Muscle layer of duodenum (tissue), 2 donors: ENCODE data around the gene DGLUCY.

Experiments used
- H3K27ac ChIP-seq: one replicate; pipeline ENCODE4 v1.7.0; 2013; ENCODE audit warnings: mild to moderate bottlenecking, low read length
- H3K27me3 ChIP-seq: one replicate; pipeline ENCODE4 v1.7.0; 2013; ENCODE audit warnings: low read depth, mild to moderate bottlenecking, control low read depth, low read length
- H3K36me3 ChIP-seq, 2 donors: one replicate each; pipeline ENCODE4 v1.7.0; 2013; ENCODE audit warnings: low read length in 2 of 2, control low read depth in 1 of 2, mild to moderate bottlenecking in 1 of 2; ENCODE audit not compliant: insufficient read depth in 2 of 2, control insufficient read depth in 1 of 2
- H3K4me1 ChIP-seq, 2 donors: one replicate each; pipeline ENCODE4 v1.7.0; 2013; ENCODE audit warnings: low read length in 2 of 2, mild to moderate bottlenecking in 2 of 2, control low read depth in 1 of 2, moderate library complexity in 1 of 2; ENCODE audit not compliant: insufficient read depth in 2 of 2, control insufficient read depth in 1 of 2
- H3K4me3 ChIP-seq, 2 donors: one replicate each; pipeline ENCODE4 v1.7.0; 2013; ENCODE audit warnings: low read length in 2 of 2, low read depth in 1 of 2, mild to moderate bottlenecking in 1 of 2
- H3K9me3 ChIP-seq, 2 donors: one replicate each; pipeline ENCODE4 v1.7.0; 2013; ENCODE audit warnings: low read length in 2 of 2, control low read depth in 1 of 2, mild to moderate bottlenecking in 1 of 2; ENCODE audit not compliant: control insufficient read depth in 1 of 2
- donor health status: healthy.

The DGLUCY gene

DNA sequence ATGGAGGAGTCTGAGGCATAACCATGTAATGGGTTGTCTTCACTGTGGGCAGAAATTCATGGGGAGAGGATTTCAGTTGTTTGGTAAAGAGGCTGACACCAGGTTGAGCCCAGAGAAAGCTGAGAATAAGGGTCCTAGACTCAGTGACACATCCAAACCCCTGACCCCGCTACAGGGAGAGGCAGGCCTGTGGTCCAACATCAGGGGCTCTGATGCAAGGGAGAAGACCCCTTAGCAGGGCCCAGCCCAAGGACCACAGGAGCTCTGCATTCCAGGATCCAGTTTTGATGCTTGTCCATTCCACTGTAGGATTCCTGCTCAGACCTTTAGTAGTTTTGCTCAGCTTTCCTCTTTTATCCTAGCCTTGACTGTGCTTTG, 115.1 kb downstream of the DGLUCY start:
- Histone ChIP-seq H3K9me3 (peaks cover 0 to 6% of the 10 kb centered on the region in 2 donors), H3K4me3 (no peak overlapping the region), H3K27me3 (no peaks in the 10 kb centered on the region), H3K27ac (no peak overlapping the region), H3K4me1 (peaks cover 0 to 4% of the 10 kb centered on the region in 2 donors), H3K36me3 (peaks cover 11 to 35% of the 10 kb centered on the region in 2 donors)

DNA sequence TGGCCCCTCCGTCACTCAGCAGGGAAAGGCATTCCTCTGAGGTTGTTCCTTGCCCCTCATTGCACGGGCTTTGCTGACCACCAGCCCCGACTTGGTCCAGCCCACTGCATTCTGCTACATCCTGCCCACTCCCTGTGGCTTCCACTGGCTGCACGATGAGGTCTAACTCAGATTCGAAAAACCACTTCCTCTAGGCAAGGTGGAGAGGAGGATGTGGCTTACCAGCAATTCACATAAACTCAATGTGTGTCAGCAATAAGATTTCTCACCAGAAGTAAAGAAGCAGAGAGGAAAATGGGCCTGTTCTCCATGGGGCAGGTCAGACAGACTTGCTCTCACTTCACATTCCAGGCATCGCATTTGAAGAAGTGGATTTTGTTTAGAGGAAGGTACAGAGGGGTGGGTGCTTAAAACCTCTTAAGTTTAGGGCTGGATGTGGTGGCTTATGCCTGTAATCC, 115.9 kb downstream of the DGLUCY start:
- Histone ChIP-seq H3K9me3 (peaks cover 0 to 10% of the 10 kb centered on the region in 2 donors), H3K4me3 (no peak overlapping the region), H3K27ac (no peak overlapping the region), H3K4me1 (peaks cover 0 to 4% of the 10 kb centered on the region in 2 donors), H3K27me3 (no peaks in the 10 kb centered on the region), H3K36me3 (peaks cover 10 to 31% of the 10 kb centered on the region in 2 donors)

DNA sequence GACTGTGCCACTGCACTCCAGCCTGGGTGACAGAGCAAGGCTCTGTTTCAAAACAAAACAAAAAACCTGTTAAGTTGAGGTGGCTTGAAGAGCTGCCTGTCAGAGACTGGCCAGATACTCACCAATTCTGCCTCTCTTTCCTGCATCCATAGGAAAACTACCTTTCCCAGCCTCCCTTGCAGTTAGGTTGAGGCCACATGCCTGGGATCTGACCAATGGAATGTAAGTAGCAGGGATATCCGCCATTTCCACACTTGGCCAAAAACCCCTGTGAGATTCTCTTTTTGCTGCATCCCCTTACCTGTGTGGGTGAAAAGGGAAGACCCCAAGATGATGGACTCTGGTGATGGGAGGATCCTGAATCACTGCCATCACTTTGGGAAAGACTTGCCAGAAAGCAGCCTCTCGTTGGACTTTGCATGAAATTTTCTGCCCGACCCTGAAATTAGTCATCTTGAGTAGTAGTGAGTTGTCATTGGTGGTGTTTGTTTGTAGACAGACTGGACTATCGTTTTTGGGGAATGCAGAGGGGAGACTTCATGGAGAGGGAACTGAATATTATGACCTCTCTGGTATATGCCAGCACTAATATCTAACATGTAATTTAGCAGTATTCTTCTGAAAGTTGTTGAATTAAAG, 116.6 kb downstream of the DGLUCY start:
- Histone ChIP-seq H3K27ac (no peak overlapping the region), H3K27me3 (no peaks in the 10 kb centered on the region), H3K4me1 (peaks cover 0 to 4% of the 10 kb centered on the region in 2 donors), H3K4me3 (no peak overlapping the region), H3K36me3 (peaks cover 4 to 24% of the 10 kb centered on the region in 2 donors), H3K9me3 (peaks cover 0 to 10% of the 10 kb centered on the region in 2 donors)

DNA sequence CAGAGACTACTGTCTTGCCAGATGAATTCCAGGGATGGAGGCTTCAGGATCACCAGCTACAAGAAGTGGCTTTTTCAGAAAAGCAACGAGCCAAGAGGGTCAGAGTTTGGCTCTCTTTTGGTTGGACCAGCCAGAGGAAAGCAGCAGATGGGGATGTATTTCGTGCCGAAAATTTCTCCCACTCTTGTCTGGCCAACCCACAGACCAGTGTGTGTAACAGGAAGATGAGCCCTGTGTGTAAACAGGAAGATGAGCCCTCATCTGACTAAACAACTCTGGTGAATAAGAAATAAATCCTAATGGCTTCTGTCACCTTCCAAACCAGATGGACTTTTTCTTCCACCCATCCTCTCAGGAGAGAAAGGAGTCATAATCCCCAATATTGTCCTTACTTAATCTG, 117.6 kb downstream of the DGLUCY start:
- no peak overlapping the region for H3K4me3 ChIP-seq
- H3K9me3 ChIP-seq = peaks cover 0 to 10% of the 10 kb centered on the region in 2 donors
- H3K4me1 ChIP-seq = peaks cover 0 to 4% of the 10 kb centered on the region in 2 donors
- H3K27me3 ChIP-seq = no peaks in the 10 kb centered on the region
- no peak overlapping the region for H3K27ac ChIP-seq
- peaks cover 4 to 24% of the 10 kb centered on the region in 2 donors for H3K36me3 ChIP-seq

DNA sequence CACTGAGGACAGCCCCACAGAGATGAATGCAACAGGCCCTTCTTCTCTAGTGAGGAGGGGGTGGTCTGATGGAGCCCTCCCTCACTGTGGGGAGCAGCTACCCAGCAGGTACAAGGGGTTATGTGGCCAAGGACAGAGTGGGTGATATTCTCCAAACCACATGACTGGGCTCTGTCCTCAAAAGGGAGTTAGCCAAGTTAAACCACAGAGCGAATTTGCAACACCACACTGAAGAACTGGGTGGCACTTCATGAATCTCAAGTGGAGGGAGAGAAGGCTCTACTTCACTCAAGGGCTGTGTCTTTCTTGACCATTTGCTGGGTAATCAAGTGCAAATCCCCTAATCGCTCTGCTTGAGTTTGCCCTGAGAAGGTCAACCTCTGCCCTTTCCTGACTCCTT, 118.2 kb downstream of the DGLUCY start:
- H3K27ac ChIP-seq = no peak overlapping the region
- peaks cover 4 to 18% of the 10 kb centered on the region in 2 donors for H3K36me3 ChIP-seq

DNA sequence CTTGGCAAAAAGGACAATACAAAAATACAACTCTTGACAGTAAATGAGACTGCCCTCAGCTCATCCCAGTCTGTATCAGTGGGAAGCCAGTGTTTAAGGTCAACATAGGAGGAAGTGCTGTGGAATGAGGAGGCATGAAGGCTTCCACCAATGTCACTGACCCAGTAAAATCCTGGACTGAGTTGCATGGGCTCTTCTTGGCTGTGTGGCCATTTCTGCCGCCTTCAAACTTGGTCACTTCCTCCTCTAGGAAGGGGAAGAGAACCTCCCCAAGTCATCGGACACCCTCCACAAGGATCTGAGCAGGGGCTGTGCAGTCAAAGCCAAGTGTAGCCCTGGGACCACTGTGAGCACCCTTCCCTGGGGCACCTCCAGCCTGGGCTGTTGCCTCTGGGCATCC, 118.7 kb downstream of the DGLUCY start:
- H3K27ac ChIP-seq = no peak overlapping the region

More for the DNA sequence above, 118.2 kb downstream of the DGLUCY start:
- H3K27me3 ChIP-seq = no peaks in the 10 kb centered on the region
- no peak overlapping the region for H3K4me3 ChIP-seq
- peaks cover 0 to 4% of the 10 kb centered on the region in 2 donors for H3K4me1 ChIP-seq
- H3K9me3 ChIP-seq = peaks cover 0 to 10% of the 10 kb centered on the region in 2 donors

DNA sequence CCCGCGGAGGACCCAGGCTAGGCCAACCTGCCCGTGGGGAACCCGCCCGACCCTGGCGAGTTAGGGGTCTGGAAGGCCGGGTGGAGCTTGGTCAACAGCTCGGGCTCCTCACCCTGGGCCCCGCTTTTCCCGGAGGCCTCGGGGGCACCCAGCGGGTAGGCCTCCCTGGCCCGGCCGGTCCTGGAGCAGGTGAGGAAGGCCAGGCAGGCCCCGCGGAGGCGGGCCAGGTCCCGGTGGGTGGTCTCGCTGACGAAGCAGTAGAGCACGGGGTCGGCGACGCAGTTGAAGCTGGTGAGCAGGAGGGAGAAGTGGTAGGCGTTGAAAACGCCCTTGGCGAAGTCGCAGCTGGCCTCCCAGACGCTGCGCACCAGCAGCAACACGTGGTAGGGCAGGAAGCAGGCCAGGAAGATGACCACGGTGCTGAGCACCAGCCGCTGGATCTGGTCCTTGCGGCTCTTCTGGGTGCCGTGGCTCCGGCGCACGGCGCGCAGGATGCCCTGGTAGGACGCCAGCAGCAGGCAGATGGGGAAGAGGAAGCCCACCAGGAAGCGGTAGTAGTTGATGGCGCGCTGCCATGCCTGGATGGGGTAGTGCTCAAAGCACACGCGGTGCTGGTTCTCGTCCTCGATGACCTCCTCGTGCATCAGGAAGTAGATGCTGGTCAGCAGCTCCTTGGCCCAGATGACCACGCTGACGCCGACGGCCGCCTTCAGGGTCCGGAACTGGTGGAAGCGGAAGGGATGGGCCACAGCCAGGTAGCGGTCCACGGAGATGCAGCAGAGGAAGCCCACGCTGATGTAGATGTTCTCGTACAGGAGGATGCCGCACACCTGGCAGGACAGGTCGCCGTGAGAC, 120.3 kb downstream of the DGLUCY start:
- H3K9me3 ChIP-seq = peaks cover 0 to 10% of the 10 kb centered on the region in 2 donors
- no peak overlapping the region for H3K27ac ChIP-seq
- no peaks in the 10 kb centered on the region for H3K27me3 ChIP-seq
- peaks cover 0 to 14% of the 10 kb centered on the region in 2 donors for H3K36me3 ChIP-seq
- no peak overlapping the region for H3K4me3 ChIP-seq
- peaks cover 0 to 4% of the 10 kb centered on the region in 2 donors for H3K4me1 ChIP-seq

More for the DNA sequence above, 118.7 kb downstream of the DGLUCY start:
- H3K4me1 ChIP-seq = peaks cover 0 to 4% of the 10 kb centered on the region in 2 donors
- no peaks in the 10 kb centered on the region for H3K27me3 ChIP-seq
- H3K4me3 ChIP-seq = no peak overlapping the region
- peaks cover 0 to 10% of the 10 kb centered on the region in 2 donors for H3K9me3 ChIP-seq
- peaks cover 4 to 15% of the 10 kb centered on the region in 2 donors for H3K36me3 ChIP-seq

DNA sequence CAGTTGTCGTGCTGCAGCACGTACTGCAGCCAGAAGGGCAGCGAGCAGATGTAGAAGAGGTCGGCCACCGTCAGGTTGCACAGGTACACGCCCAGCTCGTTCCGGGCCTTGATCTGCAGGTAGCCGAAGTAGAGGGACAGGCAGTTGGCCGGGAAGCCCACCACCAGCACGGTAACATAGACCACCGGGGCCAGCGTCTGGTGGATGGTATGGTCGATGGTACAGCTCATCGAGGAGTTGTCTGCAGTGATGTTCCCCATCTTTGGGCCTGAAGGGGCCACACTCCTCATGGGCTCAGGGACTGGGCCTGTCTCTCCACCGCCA, 120.9 kb downstream of the DGLUCY start:
- no peak overlapping the region for H3K4me3 ChIP-seq
- H3K27me3 ChIP-seq = no peaks in the 10 kb centered on the region
- no peak overlapping the region for H3K27ac ChIP-seq
- H3K9me3 ChIP-seq = peaks cover 0 to 10% of the 10 kb centered on the region in 2 donors
- H3K36me3 ChIP-seq = peaks cover 0 to 8% of the 10 kb centered on the region in 2 donors
- peaks cover 0 to 4% of the 10 kb centered on the region in 2 donors for H3K4me1 ChIP-seq

DNA sequence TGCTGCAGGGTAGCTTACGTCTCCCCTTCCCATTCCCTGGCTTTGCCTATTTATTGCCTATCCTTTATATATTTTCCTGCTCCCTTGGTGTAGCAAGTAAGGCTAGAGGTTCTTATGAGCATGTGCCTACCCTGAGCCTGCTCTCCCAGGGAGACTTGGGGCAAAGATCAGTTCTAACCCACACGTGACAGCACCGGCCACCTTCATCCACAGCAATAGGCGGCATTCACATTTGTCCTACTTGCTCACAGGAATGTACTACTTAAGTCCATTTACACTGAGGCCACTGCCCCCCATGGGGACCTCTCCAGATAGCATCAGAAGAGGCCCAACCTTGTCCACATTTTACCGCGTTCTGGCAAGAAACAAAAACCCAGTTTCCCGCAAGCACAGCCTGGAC, 122.0 kb downstream of the DGLUCY start:
- peaks cover 0 to 4% of the 10 kb centered on the region in 2 donors for H3K4me1 ChIP-seq
- no peak overlapping the region for H3K4me3 ChIP-seq
- H3K27ac ChIP-seq = no peak overlapping the region
- H3K36me3 ChIP-seq = peaks cover 0 to 5% of the 10 kb centered on the region in 2 donors
- peaks cover 0 to 4% of the 10 kb centered on the region in 2 donors for H3K9me3 ChIP-seq
- H3K27me3 ChIP-seq = no peaks in the 10 kb centered on the region

DNA sequence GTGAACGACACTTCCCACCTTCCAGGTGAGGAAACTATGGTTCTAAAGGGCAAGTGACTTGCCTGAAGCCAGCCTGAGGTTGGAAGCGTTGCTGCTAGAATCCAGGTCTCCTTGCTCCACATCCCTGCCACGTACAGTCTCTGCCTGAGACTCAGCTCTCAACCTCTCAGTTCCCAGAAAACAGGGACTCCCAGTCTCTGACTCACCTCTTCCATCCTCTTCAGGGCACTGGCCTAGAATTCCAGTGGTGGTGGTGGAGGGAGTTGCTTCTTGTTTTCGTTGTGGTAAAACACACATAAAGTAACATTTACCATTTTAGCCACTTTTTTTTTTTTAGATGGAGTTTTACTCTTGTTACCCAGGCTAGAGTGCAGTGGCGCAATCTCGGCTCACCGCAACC, 123.3 kb downstream of the DGLUCY start:
- Histone ChIP-seq H3K27me3 (no peaks in the 10 kb centered on the region), H3K27ac (no peak overlapping the region), H3K4me3 (no peak overlapping the region), H3K4me1 (no peaks in the 10 kb centered on the region), H3K36me3 (no peaks in the 10 kb centered on the region), H3K9me3 (peaks cover 0 to 3% of the 10 kb centered on the region in 2 donors)

DNA sequence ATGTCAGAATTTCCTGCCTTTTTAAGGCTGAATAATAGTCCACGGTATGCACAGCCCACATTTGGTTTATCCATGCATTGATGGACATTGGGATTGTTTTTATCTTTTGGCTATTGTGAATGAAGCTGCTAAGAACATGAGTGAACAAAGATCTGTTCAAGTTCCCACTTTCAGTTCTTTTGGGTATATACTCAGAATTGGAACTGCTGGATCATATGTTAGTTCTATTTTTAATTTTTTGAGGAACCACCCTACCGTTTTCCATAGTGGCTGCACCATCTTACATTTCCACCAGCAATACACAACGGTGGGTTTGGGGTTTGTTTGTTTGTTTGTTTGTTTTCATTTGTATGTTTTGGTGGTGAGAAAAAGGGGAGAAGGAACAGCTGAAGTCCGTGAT, 124.2 kb downstream of the DGLUCY start:
- Histone ChIP-seq H3K9me3 (peaks cover 0 to 3% of the 10 kb centered on the region in 2 donors), H3K36me3 (no peaks in the 10 kb centered on the region), H3K27me3 (no peaks in the 10 kb centered on the region), H3K27ac (no peak overlapping the region), H3K4me3 (no peak overlapping the region), H3K4me1 (peaks cover 0 to 3% of the 10 kb centered on the region in 2 donors)
